ENCODE measurements around the gene C12orf43.

Gene C12orf43

DNA sequence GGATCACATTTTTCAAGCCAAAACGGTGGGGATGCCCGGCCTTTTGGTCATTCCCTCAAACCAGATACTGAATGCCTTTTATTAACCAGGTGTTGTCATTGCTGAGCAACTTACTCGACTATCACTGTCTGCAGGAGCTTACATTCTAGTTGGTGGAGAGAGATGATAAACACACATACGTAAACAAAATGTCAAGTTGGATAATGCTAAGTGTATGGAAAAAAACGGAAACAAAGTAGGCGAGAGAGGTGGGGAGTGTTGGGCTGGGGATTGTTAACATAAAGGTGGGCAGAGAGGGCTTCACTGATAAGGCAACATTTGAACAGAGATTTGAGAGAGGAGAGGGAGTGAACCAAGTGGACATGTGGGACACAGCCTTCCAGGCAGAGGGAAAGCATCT, 4.5 kb downstream of the C12orf43 start:
- Histone ChIP-seq H3K36me3 (ENCODE audit: insufficient read depth, insufficient read length, low read length) (peaks cover 69% of the 10 kb centered on the region), H3K9me3 (ENCODE audit: insufficient read depth, low read length) (no peaks in the 10 kb centered on the region), H3K4me1 (ENCODE audit: insufficient read depth, insufficient read length) (no peaks in the 10 kb centered on the region), H3K4me3 (ENCODE audit: insufficient read length, low read depth) (no peak overlapping the region), H3K9ac (ENCODE audit: insufficient read length, low read depth) (no peak overlapping the region), H3K27me3 (ENCODE audit: insufficient read depth, insufficient read length) (no peaks in the 10 kb centered on the region)
- TF ChIP-seq ZNF274 (IDR thresholded peaks at IDR 0.05; ENCODE audit: low read depth, low read length) = no peak
- no peak for TF ChIP-seq SUZ12 (IDR thresholded peaks at IDR 0.05; ENCODE audit: extremely low read depth, insufficient read depth, insufficient read length)
- TF ChIP-seq YY1 (IDR thresholded peaks at IDR 0.05; ENCODE audit: insufficient read depth, insufficient read length) = no peak
- DNase-seq (ENCODE audit: low read depth, low spot score) = no peak

- peaks cover 75% of the 10 kb centered on the region for H3K36me3 ChIP-seq (ENCODE audit: insufficient read depth, insufficient read length, low read length)
- DNase-seq (ENCODE audit: low read depth, low spot score) = no peak
- TF ChIP-seq ZNF274 (IDR thresholded peaks at IDR 0.05; ENCODE audit: low read depth, low read length) = no peak
- no peak for TF ChIP-seq YY1 (IDR thresholded peaks at IDR 0.05; ENCODE audit: insufficient read depth, insufficient read length)
- no peak for TF ChIP-seq SUZ12 (IDR thresholded peaks at IDR 0.05; ENCODE audit: extremely low read depth, insufficient read depth, insufficient read length)
- H3K9me3 ChIP-seq (ENCODE audit: insufficient read depth, low read length) = no peaks in the 10 kb centered on the region
- no peaks in the 10 kb centered on the region for H3K27me3 ChIP-seq (ENCODE audit: insufficient read depth, insufficient read length)
- no peak overlapping the region for H3K9ac ChIP-seq (ENCODE audit: insufficient read length, low read depth)
- no peaks in the 10 kb centered on the region for H3K4me1 ChIP-seq (ENCODE audit: insufficient read depth, insufficient read length)
- H3K4me3 ChIP-seq (ENCODE audit: insufficient read length, low read depth) = no peak overlapping the region
Observed at GRCh38 chr12:121010860-121011259, 5.4 kb downstream of the C12orf43 start.

DNA sequence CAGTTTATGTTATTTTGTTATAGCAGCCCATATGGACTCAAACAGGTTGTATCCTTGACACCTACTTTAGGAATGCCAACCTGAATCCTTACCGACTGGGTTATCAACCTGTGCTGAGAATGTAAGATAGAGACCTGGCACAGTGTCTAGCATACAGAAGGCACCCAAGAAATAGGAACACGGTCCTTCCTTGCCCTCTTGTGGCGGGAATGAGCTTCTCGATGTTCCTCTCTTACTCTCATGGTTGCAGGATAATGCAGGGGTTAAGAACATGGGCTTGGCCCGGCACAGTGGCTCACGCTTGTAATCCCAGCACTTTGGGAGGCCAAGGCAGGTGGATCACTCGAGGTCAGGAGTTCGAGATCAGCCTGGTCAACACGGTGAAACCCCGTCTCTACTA, 6.5 kb downstream of the C12orf43 start:
- H3K9me3 ChIP-seq (ENCODE audit: insufficient read depth, low read length) = no peaks in the 10 kb centered on the region
- H3K27me3 ChIP-seq (ENCODE audit: insufficient read depth, insufficient read length) = no peaks in the 10 kb centered on the region
- peak; percentile 30 for DNase-seq (ENCODE audit: low read depth, low spot score)
- H3K9ac ChIP-seq (ENCODE audit: insufficient read length, low read depth) = no peak overlapping the region
- TF ChIP-seq SUZ12 (IDR thresholded peaks at IDR 0.05; ENCODE audit: extremely low read depth, insufficient read depth, insufficient read length) = no peak
- H3K4me3 ChIP-seq (ENCODE audit: insufficient read length, low read depth) = no peak overlapping the region
- peaks cover 80% of the 10 kb centered on the region for H3K36me3 ChIP-seq (ENCODE audit: insufficient read depth, insufficient read length, low read length)
- H3K4me1 ChIP-seq (ENCODE audit: insufficient read depth, insufficient read length) = no peaks in the 10 kb centered on the region

DNA sequence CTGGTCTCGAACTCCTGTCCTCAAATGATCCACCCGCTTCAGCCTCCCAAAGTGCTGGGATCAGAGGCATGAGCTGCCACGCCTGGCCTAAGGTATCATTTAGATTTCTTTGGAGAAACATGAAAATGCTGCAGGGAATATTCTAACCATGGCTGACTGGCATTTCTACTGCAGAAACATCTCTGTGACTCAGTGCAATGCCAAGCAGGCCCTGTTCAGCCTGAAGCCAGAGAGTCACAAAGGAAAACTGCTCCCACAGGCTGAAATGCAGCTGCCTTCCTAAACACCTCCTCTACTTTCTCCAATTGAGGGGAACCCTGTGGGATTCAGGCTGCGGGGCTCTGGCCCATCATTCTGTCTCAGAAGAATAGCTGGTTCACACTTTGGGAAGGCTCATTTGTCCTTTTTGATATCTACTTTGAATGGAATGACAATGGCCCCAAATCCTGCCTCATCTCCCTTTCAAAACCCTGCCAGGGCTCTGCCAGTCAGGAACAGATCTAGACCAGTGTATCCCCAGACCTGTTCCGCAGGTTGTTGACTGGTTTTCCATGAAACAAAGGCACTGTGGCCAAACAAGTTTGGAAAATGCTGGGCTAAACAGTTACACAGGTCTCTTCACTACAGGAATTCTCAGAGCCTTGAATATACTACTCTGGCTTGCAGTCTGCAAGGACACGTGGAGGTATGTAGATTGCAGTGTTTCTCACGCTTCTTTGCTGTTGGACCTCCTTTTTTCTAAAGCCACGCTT, 7.8 kb downstream of the C12orf43 start:
- Histone ChIP-seq H3K27me3 (ENCODE audit: insufficient read depth, insufficient read length) (no peaks in the 10 kb centered on the region), H3K4me1 (ENCODE audit: insufficient read depth, insufficient read length) (no peaks in the 10 kb centered on the region), H3K9me3 (ENCODE audit: insufficient read depth, low read length) (no peaks in the 10 kb centered on the region), H3K36me3 (ENCODE audit: insufficient read depth, insufficient read length, low read length) (peaks cover 87% of the 10 kb centered on the region), H3K9ac (ENCODE audit: insufficient read length, low read depth) (no peak overlapping the region), H3K4me3 (ENCODE audit: insufficient read length, low read depth) (no peak overlapping the region)
- TF ChIP-seq ZNF274 (IDR thresholded peaks at IDR 0.05; ENCODE audit: low read depth, low read length) (no peak), YY1 (IDR thresholded peaks at IDR 0.05; ENCODE audit: insufficient read depth, insufficient read length) (no peak), SUZ12 (IDR thresholded peaks at IDR 0.05; ENCODE audit: extremely low read depth, insufficient read depth, insufficient read length) (no peak)
- DNase-seq (ENCODE audit: low read depth, low spot score) = no peak

- TF ChIP-seq YY1 (IDR thresholded peaks at IDR 0.05; ENCODE audit: insufficient read depth, insufficient read length) (no peak), SUZ12 (IDR thresholded peaks at IDR 0.05; ENCODE audit: extremely low read depth, insufficient read depth, insufficient read length) (no peak), ZNF274 (IDR thresholded peaks at IDR 0.05; ENCODE audit: low read depth, low read length) (no peak)
- no peak overlapping the region for H3K4me3 ChIP-seq (ENCODE audit: insufficient read length, low read depth)
- H3K36me3 ChIP-seq (ENCODE audit: insufficient read depth, insufficient read length, low read length) = peaks cover 92% of the 10 kb centered on the region
Observed at GRCh38 chr12:121005346-121005815, 10.9 kb downstream of the C12orf43 start.

DNA sequence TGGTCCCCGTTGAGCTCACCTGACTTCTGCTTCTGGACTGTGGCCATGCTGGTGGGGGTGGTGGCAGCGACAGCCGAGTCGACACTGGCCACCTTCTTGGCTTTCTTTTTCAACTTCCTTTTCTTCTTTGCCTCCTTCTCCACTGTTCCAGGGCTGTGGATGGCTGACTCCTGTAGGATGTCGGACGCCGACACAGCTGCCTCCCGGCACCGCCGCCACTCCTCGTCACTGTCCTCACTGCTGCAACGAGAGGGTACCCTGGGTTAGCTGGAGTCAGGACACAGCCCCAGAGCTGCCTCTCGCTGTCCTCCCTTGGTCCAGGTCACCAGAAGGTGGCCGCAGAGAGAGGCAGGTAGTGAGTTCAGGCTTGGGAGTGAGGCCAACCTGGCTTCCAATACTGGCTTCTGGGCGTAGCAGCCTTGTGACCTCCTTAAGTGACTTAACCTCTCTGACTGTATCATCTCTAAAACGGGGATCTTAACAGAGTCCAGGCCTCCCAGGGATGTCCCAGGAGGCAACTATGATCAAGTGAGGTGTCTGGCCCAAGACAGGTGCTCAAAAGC, 12.0 kb downstream of the C12orf43 start:
- Histone ChIP-seq H3K36me3 (ENCODE audit: insufficient read depth, insufficient read length, low read length) (peaks cover 82% of the 10 kb centered on the region), H3K9ac (ENCODE audit: insufficient read length, low read depth) (no peak overlapping the region), H3K27me3 (ENCODE audit: insufficient read depth, insufficient read length) (no peaks in the 10 kb centered on the region), H3K4me3 (ENCODE audit: insufficient read length, low read depth) (no peak overlapping the region), H3K9me3 (ENCODE audit: insufficient read depth, low read length) (no peaks in the 10 kb centered on the region), H3K4me1 (ENCODE audit: insufficient read depth, insufficient read length) (peaks cover 7% of the 10 kb centered on the region)
- TF ChIP-seq ZNF274 (IDR thresholded peaks at IDR 0.05; ENCODE audit: low read depth, low read length) = no peak
- TF ChIP-seq SUZ12 (IDR thresholded peaks at IDR 0.05; ENCODE audit: extremely low read depth, insufficient read depth, insufficient read length) = no peak
- no peak for TF ChIP-seq YY1 (IDR thresholded peaks at IDR 0.05; ENCODE audit: insufficient read depth, insufficient read length)
- DNase-seq (ENCODE audit: low read depth, low spot score) = no peak

More at GRCh38 chr12:121005346-121005815, 10.9 kb downstream of the C12orf43 start:
- peak; percentile 75 for DNase-seq (ENCODE audit: low read depth, low spot score)
- H3K9ac ChIP-seq (ENCODE audit: insufficient read length, low read depth) = no peak overlapping the region
- no peaks in the 10 kb centered on the region for H3K27me3 ChIP-seq (ENCODE audit: insufficient read depth, insufficient read length)
- no peaks in the 10 kb centered on the region for H3K9me3 ChIP-seq (ENCODE audit: insufficient read depth, low read length)
- no peaks in the 10 kb centered on the region for H3K4me1 ChIP-seq (ENCODE audit: insufficient read depth, insufficient read length)

GRCh38 chr12:121003650-121004049, 12.6 kb downstream of the C12orf43 start:
- TF ChIP-seq SUZ12 (IDR thresholded peaks at IDR 0.05; ENCODE audit: extremely low read depth, insufficient read depth, insufficient read length) (no peak), YY1 (IDR thresholded peaks at IDR 0.05; ENCODE audit: insufficient read depth, insufficient read length) (no peak), ZNF274 (IDR thresholded peaks at IDR 0.05; ENCODE audit: low read depth, low read length) (no peak)
- no peak overlapping the region for H3K9ac ChIP-seq (ENCODE audit: insufficient read length, low read depth)
- no peak overlapping the region for H3K4me3 ChIP-seq (ENCODE audit: insufficient read length, low read depth)
- no peaks in the 10 kb centered on the region for H3K9me3 ChIP-seq (ENCODE audit: insufficient read depth, low read length)
- DNase-seq (ENCODE audit: low read depth, low spot score) = no peak
- peaks cover 11% of the 10 kb centered on the region for H3K4me1 ChIP-seq (ENCODE audit: insufficient read depth, insufficient read length)
- H3K27me3 ChIP-seq (ENCODE audit: insufficient read depth, insufficient read length) = no peaks in the 10 kb centered on the region
- peaks cover 75% of the 10 kb centered on the region for H3K36me3 ChIP-seq (ENCODE audit: insufficient read depth, insufficient read length, low read length)

Measured in NT2/D1 (cell line).